ENCODE results near the gene CASKIN1.

- TF ChIP-seq EZH2 (IDR thresholded peaks at IDR 0.05; ENCODE audit: borderline replicate concordance, low read length): no peak
- peak; percentile 59 for TF ChIP-seq CTCF (IDR thresholded peaks at IDR 0.05; ENCODE audit: low read length)
Measured at GRCh38 chr16:2194852-2195321, 1.5 kb downstream of the CASKIN1 start.
